ENCODE results near the gene ATP10A. TPM values are rescaled to one million over a fixed set of nuclear protein-coding genes. Genes with fewer than 3 reads are reported as not detected.

Gene ATP10A
- polyA plus RNA-seq, 1 donor (not counting 4 experiments of a cell fraction or from before 2014, with no cell fraction given) = not detected

- Histone ChIP-seq H3K27ac (ENCODE audit: control insufficient read depth, insufficient read depth, low read length) (no peak overlapping the region), H3K4me1 (ENCODE audit: control insufficient read depth, extremely low read depth, insufficient read depth, low read length) (no peaks in the 10 kb centered on the region), H3K9me3 (ENCODE audit: control insufficient read depth, low read depth, low read length) (peaks cover 2% of the 10 kb centered on the region), H3K9ac (ENCODE audit: control insufficient read depth, extremely low read depth, insufficient read depth, low read length) (no peak overlapping the region), H3K27me3 (ENCODE audit: control insufficient read depth, extremely low read depth, insufficient read depth, low read length) (no peaks in the 10 kb centered on the region), H3K9me1 (ENCODE audit: control insufficient read depth, extremely low read depth, insufficient read depth, low read length) (no peaks in the 10 kb centered on the region), H2AFZ (ENCODE audit: control insufficient read depth, low read length) (no peak overlapping the region), H3K79me2 (ENCODE audit: control insufficient read depth, insufficient read depth, low read length) (no peaks in the 10 kb centered on the region), H3K36me3 (ENCODE audit: control insufficient read depth in 2 of 2, extremely low read depth in 1 of 2, insufficient read depth in 2 of 2, low read length in 2 of 2) (no peaks in the 10 kb centered on the region), H3K4me2 (ENCODE audit: control insufficient read depth, extremely low read depth, insufficient read depth, low read depth, low read length) (no peak overlapping the region), H4K20me1 (ENCODE audit: control insufficient read depth, extremely low read depth, insufficient read depth, low read length) (no peaks in the 10 kb centered on the region), H3K4me3 (ENCODE audit: control insufficient read depth in 2 of 3, extremely low read depth in 1 of 3, insufficient read depth in 2 of 3, low read depth in 1 of 3, low read length in 3 of 3) (no peak overlapping the region)
- dilution Hi-C loops (cut with MboI; ENCODE audit: extremely low pct_ligation_motif_present, low sequenced_read_pairs) = no loop called here
- FAIRE-seq = no peak
- no peak for DNase-seq (ENCODE audit: low read depth, low spot score)
- no peak for TF ChIP-seq EZH2 (IDR thresholded peaks at IDR 0.05; ENCODE audit: low read length)
- TF ChIP-seq, protein P1, sequence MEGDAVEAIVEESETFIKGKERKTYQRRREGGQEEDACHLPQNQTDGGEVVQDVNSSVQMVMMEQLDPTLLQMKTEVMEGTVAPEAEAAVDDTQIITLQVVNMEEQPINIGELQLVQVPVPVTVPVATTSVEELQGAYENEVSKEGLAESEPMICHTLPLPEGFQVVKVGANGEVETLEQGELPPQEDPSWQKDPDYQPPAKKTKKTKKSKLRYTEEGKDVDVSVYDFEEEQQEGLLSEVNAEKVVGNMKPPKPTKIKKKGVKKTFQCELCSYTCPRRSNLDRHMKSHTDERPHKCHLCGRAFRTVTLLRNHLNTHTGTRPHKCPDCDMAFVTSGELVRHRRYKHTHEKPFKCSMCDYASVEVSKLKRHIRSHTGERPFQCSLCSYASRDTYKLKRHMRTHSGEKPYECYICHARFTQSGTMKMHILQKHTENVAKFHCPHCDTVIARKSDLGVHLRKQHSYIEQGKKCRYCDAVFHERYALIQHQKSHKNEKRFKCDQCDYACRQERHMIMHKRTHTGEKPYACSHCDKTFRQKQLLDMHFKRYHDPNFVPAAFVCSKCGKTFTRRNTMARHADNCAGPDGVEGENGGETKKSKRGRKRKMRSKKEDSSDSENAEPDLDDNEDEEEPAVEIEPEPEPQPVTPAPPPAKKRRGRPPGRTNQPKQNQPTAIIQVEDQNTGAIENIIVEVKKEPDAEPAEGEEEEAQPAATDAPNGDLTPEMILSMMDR (optimal IDR thresholded peaks at IDR 0.05 in 1 of 3, IDR thresholded peaks at IDR 0.05 in 1 of 3, conservative IDR thresholded peaks at IDR 0.05 in 1 of 3; ENCODE audit: extremely low read depth in 1 of 3, insufficient read depth in 2 of 3, low read length in 3 of 3) = no peak
These were observed 120.2 kb downstream of the ATP10A start for GRCh38 chr15:25742776-25743547.

DNA sequence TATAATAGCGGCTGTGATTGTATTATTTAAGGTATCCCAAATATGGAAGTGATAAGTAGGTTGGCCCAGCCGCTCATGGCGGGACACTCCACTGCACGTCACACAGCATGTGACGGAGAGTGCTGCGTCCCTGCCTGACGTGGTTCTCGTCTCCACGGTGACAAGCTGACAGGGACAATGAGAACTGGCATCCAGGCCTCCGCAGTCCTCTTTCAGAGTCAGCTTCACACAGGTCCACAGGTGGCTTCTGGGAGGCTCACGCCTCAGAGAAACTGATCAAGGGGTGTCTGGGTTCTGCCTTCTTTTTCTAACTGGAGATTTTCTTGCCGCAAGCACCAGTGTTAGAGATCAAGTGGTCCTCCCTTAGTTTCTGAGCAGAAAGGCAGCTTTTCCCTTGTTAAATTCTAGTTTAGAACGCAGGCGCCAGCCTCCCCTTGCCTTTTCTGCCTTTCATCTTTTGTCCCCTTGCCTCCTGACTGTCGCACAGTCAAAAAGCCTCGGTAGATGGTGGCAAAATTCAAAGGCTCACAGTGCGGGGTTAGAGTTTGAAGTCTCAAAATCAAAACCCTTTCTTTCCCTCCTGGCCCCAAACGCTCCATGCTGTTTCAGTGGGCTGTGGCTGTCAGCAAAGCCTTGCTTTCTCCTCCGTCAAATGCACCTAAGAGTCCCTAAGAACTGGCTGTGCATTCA is 120.9 kb downstream of the ATP10A start:
- Histone ChIP-seq H3K9me1 (ENCODE audit: control insufficient read depth, extremely low read depth, insufficient read depth, low read length) (no peaks in the 10 kb centered on the region), H3K4me2 (ENCODE audit: control insufficient read depth, extremely low read depth, insufficient read depth, low read depth, low read length) (no peak overlapping the region), H2AFZ (ENCODE audit: control insufficient read depth, low read length) (no peak overlapping the region), H3K4me1 (ENCODE audit: control insufficient read depth, extremely low read depth, insufficient read depth, low read length) (no peaks in the 10 kb centered on the region), H4K20me1 (ENCODE audit: control insufficient read depth, extremely low read depth, insufficient read depth, low read length) (no peaks in the 10 kb centered on the region), H3K4me3 (ENCODE audit: control insufficient read depth in 2 of 3, extremely low read depth in 1 of 3, insufficient read depth in 2 of 3, low read depth in 1 of 3, low read length in 3 of 3) (no peak overlapping the region), H3K9ac (ENCODE audit: control insufficient read depth, extremely low read depth, insufficient read depth, low read length) (no peak overlapping the region), H3K27ac (ENCODE audit: control insufficient read depth, insufficient read depth, low read length) (no peak overlapping the region), H3K36me3 (ENCODE audit: control insufficient read depth in 2 of 2, extremely low read depth in 1 of 2, insufficient read depth in 2 of 2, low read length in 2 of 2) (no peaks in the 10 kb centered on the region), H3K79me2 (ENCODE audit: control insufficient read depth, insufficient read depth, low read length) (no peaks in the 10 kb centered on the region), H3K27me3 (ENCODE audit: control insufficient read depth, extremely low read depth, insufficient read depth, low read length) (no peaks in the 10 kb centered on the region), H3K9me3 (ENCODE audit: control insufficient read depth, low read depth, low read length) (peaks cover 2% of the 10 kb centered on the region)
- DNase-seq (ENCODE audit: low read depth, low spot score) (no peak), FAIRE-seq (no peak)
- TF ChIP-seq, protein P1 (optimal IDR thresholded peaks at IDR 0.05 in 1 of 3, IDR thresholded peaks at IDR 0.05 in 1 of 3, conservative IDR thresholded peaks at IDR 0.05 in 1 of 3; ENCODE audit: extremely low read depth in 1 of 3, insufficient read depth in 2 of 3, low read length in 3 of 3) = no peak
- TF ChIP-seq EZH2 (IDR thresholded peaks at IDR 0.05; ENCODE audit: low read length) = no peak
- dilution Hi-C loops (cut with MboI; ENCODE audit: extremely low pct_ligation_motif_present, low sequenced_read_pairs) = no loop called here
